ENCODE measurements around the gene RNF220.

DNA sequence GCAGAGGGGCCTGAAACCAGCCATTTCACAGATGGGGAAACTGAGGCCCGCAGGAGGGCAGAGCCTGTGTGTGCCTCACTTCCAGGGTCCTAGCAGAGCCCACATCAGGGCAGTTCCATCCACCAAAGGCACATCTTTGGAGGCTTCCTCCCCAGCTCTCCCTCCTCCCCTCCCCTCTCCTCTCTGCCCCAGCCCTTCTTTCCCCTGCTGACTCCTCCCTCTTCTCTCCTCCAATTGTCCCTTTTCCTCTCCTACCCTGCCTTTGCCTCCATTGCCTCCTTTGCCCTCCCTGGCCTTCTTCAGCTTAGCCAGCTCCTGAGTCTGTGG lies 212.6 kb downstream of the RNF220 start:
- TF ChIP-seq, protein P1, sequence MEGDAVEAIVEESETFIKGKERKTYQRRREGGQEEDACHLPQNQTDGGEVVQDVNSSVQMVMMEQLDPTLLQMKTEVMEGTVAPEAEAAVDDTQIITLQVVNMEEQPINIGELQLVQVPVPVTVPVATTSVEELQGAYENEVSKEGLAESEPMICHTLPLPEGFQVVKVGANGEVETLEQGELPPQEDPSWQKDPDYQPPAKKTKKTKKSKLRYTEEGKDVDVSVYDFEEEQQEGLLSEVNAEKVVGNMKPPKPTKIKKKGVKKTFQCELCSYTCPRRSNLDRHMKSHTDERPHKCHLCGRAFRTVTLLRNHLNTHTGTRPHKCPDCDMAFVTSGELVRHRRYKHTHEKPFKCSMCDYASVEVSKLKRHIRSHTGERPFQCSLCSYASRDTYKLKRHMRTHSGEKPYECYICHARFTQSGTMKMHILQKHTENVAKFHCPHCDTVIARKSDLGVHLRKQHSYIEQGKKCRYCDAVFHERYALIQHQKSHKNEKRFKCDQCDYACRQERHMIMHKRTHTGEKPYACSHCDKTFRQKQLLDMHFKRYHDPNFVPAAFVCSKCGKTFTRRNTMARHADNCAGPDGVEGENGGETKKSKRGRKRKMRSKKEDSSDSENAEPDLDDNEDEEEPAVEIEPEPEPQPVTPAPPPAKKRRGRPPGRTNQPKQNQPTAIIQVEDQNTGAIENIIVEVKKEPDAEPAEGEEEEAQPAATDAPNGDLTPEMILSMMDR (IDR thresholded peaks at IDR 0.05; ENCODE audit: low read depth, low read length, poor library complexity, severe bottlenecking), result no peak
- TF ChIP-seq EZH2phosphoT487 (IDR thresholded peaks at IDR 0.05; ENCODE audit: borderline replicate concordance, low read length), result no peak
